ENCODE data around the gene SVOP.

SVOP gene

GRCh38 chr12:108972358-108972757 is 48.5 kb downstream of the SVOP start:
- peak; percentile 24 for DNase-seq

- no peak for DNase-seq
Observed at GRCh38 chr12:108969622-108970021, 51.2 kb downstream of the SVOP start.

- DNase-seq = peak; percentile 1
Observed at GRCh38 chr12:108967869-108968540, 52.9 kb downstream of the SVOP start.

- no peak for DNase-seq
Observed at GRCh38 chr12:108966378-108967151, 54.3 kb downstream of the SVOP start.

- no peak for DNase-seq
Observed at GRCh38 chr12:108965886-108966285, 55.0 kb downstream of the SVOP start.

- no peak for DNase-seq
Observed at GRCh38 chr12:108964371-108965352, 56.2 kb downstream of the SVOP start.

GRCh38 chr12:108962256-108962655 is 58.6 kb downstream of the SVOP start:
- DNase-seq = no peak

GRCh38 chr12:108959748-108960655 is 60.9 kb downstream of the SVOP start:
- no peak for DNase-seq

GRCh38 chr12:108955225-108955835 is 65.5 kb downstream of the SVOP start:
- DNase-seq = peak; percentile 97

GRCh38 chr12:108950991-108951739 is 69.7 kb downstream of the SVOP start:
- peak; percentile 62 for DNase-seq

GRCh38 chr12:108949976-108950375 is 70.9 kb downstream of the SVOP start:
- DNase-seq = no peak

GRCh38 chr12:108948367-108948766 is 72.5 kb downstream of the SVOP start:
- DNase-seq = no peak

- DNase-seq = no peak
Observed at GRCh38 chr12:108947097-108947496, 73.8 kb downstream of the SVOP start.

GRCh38 chr12:108940138-108940537 is 80.7 kb downstream of the SVOP start:
- DNase-seq = no peak

GRCh38 chr12:108939594-108939993 is 81.3 kb downstream of the SVOP start:
- no peak for DNase-seq

- no peak for DNase-seq
Observed at GRCh38 chr12:108938247-108938924, 82.5 kb downstream of the SVOP start.

GRCh38 chr12:108935159-108935763 is 85.6 kb downstream of the SVOP start:
- DNase-seq = no peak

GRCh38 chr12:108933949-108934348 is 86.9 kb downstream of the SVOP start:
- no peak for DNase-seq

GRCh38 chr12:108930756-108931155 is 90.1 kb downstream of the SVOP start:
- DNase-seq = no peak

- no peak for DNase-seq
Observed at GRCh38 chr12:108930155-108930554, 90.7 kb downstream of the SVOP start.
